CD4-positive, alpha-beta T cell treated with Interleukin-10 for 1 hour (primary cell): ENCODE measurements around the gene CSNK1A1L.
"Not testable (repeated sequence)": the region's sequence is repeated elsewhere in the genome, so short reads cannot be mapped to it uniquely, and the experiment has no call there.

Experiments
- DNase-seq: peaks from one replicate; pipeline ENCODE4 v3.0.0-alpha.2; 2020

CSNK1A1L gene

GRCh38 chr13:37102896-37103295, 2.6 kb downstream of the CSNK1A1L start:
- no peak for DNase-seq

GRCh38 chr13:37101201-37101600, 4.3 kb downstream of the CSNK1A1L start:
- DNase-seq, result no peak

GRCh38 chr13:37100731-37101130, 4.7 kb downstream of the CSNK1A1L start:
- DNase-seq, result no peak

- DNase-seq, result no peak
These were observed 8.4 kb downstream of the CSNK1A1L start for GRCh38 chr13:37097076-37097475.

GRCh38 chr13:37094840-37095239, 10.6 kb downstream of the CSNK1A1L start:
- DNase-seq, result no peak

GRCh38 chr13:37094099-37094498, 11.4 kb downstream of the CSNK1A1L start:
- DNase-seq, result no peak

- DNase-seq, result no peak
These were observed 13.6 kb downstream of the CSNK1A1L start for GRCh38 chr13:37091835-37092234.

- DNase-seq, result no peak
These were observed 14.6 kb downstream of the CSNK1A1L start for GRCh38 chr13:37090912-37091311.

- DNase-seq, result no peak
These were observed 16.0 kb downstream of the CSNK1A1L start for GRCh38 chr13:37089495-37089894.

GRCh38 chr13:37087486-37087885, 18.0 kb downstream of the CSNK1A1L start:
- DNase-seq, result no peak

- no peak for DNase-seq
These were observed 19.9 kb downstream of the CSNK1A1L start for GRCh38 chr13:37085606-37086005.

GRCh38 chr13:37076818-37077217, 28.6 kb downstream of the CSNK1A1L start:
- no peak for DNase-seq

- no peak for DNase-seq
These were observed 30.3 kb downstream of the CSNK1A1L start for GRCh38 chr13:37075164-37075563.

- peak; percentile 16 for DNase-seq
These were observed 30.8 kb downstream of the CSNK1A1L start for GRCh38 chr13:37074703-37075102.

GRCh38 chr13:37072024-37072423, 33.4 kb downstream of the CSNK1A1L start:
- no peak for DNase-seq

GRCh38 chr13:37070956-37071355, 34.5 kb downstream of the CSNK1A1L start:
- no peak for DNase-seq

- no peak for DNase-seq
These were observed 35.2 kb downstream of the CSNK1A1L start for GRCh38 chr13:37070145-37070695.

GRCh38 chr13:37069597-37070103, 35.8 kb downstream of the CSNK1A1L start:
- DNase-seq, result no peak

- DNase-seq, result no peak
These were observed 36.5 kb downstream of the CSNK1A1L start for GRCh38 chr13:37068962-37069361.

GRCh38 chr13:37067874-37068273, 37.6 kb downstream of the CSNK1A1L start:
- no peak for DNase-seq

- no peak for DNase-seq
These were observed 39.5 kb downstream of the CSNK1A1L start for GRCh38 chr13:37065890-37066526.

- no peak for DNase-seq
These were observed 45.6 kb downstream of the CSNK1A1L start for GRCh38 chr13:37059848-37060192.

GRCh38 chr13:37058910-37059847, 46.3 kb downstream of the CSNK1A1L start, which contains the start of gene SUPT20H:
SUPT20H (minus strand) TSS chr13:37059688; CDS start chr13:37051490, 8,198 bp downstream.
- DNase-seq, result peak; percentile 94

GRCh38 chr13:37056228-37056627, 49.2 kb downstream of the CSNK1A1L start:
- not testable (repeated sequence) for DNase-seq
